ENCODE measurements around the gene UBD. TPM values are rescaled to one million over a fixed set of nuclear protein-coding genes. Genes with fewer than 3 reads are reported as not detected.

The UBD gene
- total RNA-seq, 1 experiment from 2014 or later, result not detected

- Mint-ChIP-seq H3K36me3 (ENCODE audit: insufficient read depth in 1 of 3, low read depth in 3 of 3) (peaks cover 73 to 95% (median 93%) of the 10 kb centered on the region in 3 experiments; a peak in 6 of 7 replicates), H3K9me3 (no peaks in the 10 kb centered on the region), H3K4me3 (no peak overlapping the region), H3K27ac (peak overlapping the region in 1 of 3 experiments; percentile 29; a peak in 2 of 7 replicates), H3K27me3 (ENCODE audit: low read depth) (peaks cover 2% of the 10 kb centered on the region; the same call in 1 of the 2 replicates), H3K4me1 (peaks cover 4 to 8% of the 10 kb centered on the region in 2 experiments)
- no peak overlapping the region for H2BK20ac ChIP-seq (ENCODE audit: low read depth, low read length, poor library complexity, severe bottlenecking)
- H3K79me1 ChIP-seq (ENCODE audit: insufficient read depth, low read depth, low read length, poor library complexity, severe bottlenecking), result no peaks in the 10 kb centered on the region
- no peak overlapping the region for H2BK5ac ChIP-seq (ENCODE audit: insufficient read length, low read length)
- no peaks in the 10 kb centered on the region for H3K4me1 ChIP-seq (ENCODE audit: insufficient read depth, low read length)
- no peak overlapping the region for H4K91ac ChIP-seq (ENCODE audit: insufficient read length, low read depth, low read length)
- H2BK12ac ChIP-seq (ENCODE audit: insufficient read length, low read depth, low read length), result no peak overlapping the region
- TF ChIP-seq CTCF (conservative IDR thresholded peaks at IDR 0.05), result no peak
- H3K14ac ChIP-seq (ENCODE audit: insufficient read depth, low read length), result no peak overlapping the region
- H3K18ac ChIP-seq (ENCODE audit: insufficient read length, low read depth, low read length), result no peak overlapping the region
- no peaks in the 10 kb centered on the region for H3K23me2 ChIP-seq (ENCODE audit: insufficient read length, low read depth, low read length, poor library complexity, severe bottlenecking)
- no peak overlapping the region for H2BK120ac ChIP-seq (ENCODE audit: low read depth, low read length, poor library complexity, severe bottlenecking)
- peaks cover 4% of the 10 kb centered on the region for H4K20me1 ChIP-seq (ENCODE audit: control insufficient read depth, insufficient read depth, insufficient read length)
- no peak for DNase-seq
- no peak overlapping the region for H4K5ac ChIP-seq (ENCODE audit: insufficient read length, low read depth, low read length)
- no peak overlapping the region for H3K23ac ChIP-seq (ENCODE audit: insufficient read length, low read depth, low read length)
- no peak overlapping the region for H3T11ph ChIP-seq (ENCODE audit: low read length)
- H3K9ac ChIP-seq (ENCODE audit: extremely low read depth, insufficient read length, low read length), result no peak overlapping the region
- H4K8ac ChIP-seq (replicated peaks; ENCODE audit: insufficient read length, low read depth, low read length), result no peak overlapping the region
- H3K27me3 ChIP-seq (ENCODE audit: insufficient read depth, low read length), result no peaks in the 10 kb centered on the region
- no peak overlapping the region for H3K4ac ChIP-seq (ENCODE audit: low read depth, low read length)
- no peak overlapping the region for H3K56ac ChIP-seq (ENCODE audit: insufficient read length, low read depth, low read length)
- no peaks in the 10 kb centered on the region for H3K79me2 ChIP-seq (ENCODE audit: insufficient read depth, low read length)
- no peaks in the 10 kb centered on the region for H3K9me3 ChIP-seq (ENCODE audit: control insufficient read depth, low read depth, low read length)
- no peak overlapping the region for H3K4me2 ChIP-seq (ENCODE audit: insufficient read depth, insufficient read length, low read length)
- H2AFZ ChIP-seq (ENCODE audit: low read length), result no peak overlapping the region
- no peak overlapping the region for H3K27ac ChIP-seq (ENCODE audit: insufficient read length, low read depth, low read length)
- no peak overlapping the region for H2BK15ac ChIP-seq (ENCODE audit: low read depth, low read length)
- H2AK5ac ChIP-seq (ENCODE audit: insufficient read length, low read length), result no peak overlapping the region
These were observed 48.6 kb upstream of the UBD start for GRCh38 chr6:29608131-29608530.

Data from H9 (cell line).